Left ventricle myocardium inferior (tissue), 1 donor: ENCODE results near the gene CTNNA2. TPM values are rescaled to one million over a fixed set of nuclear protein-coding genes. Genes with fewer than 3 reads are reported as not detected.

Source experiments
- DNase-seq: peaks from one replicate; pipeline ENCODE4 v3.0.0-alpha.2; 2020
- H3K27ac ChIP-seq: fragments of 200-600 bp; replicated peaks from 2 replicates; pipeline ENCODE4 v1.8.0; 2021
- H3K27me3 ChIP-seq: fragments of 200-600 bp; 2 replicates; pipeline ENCODE4 v1.8.0; 2021; ENCODE audit warnings: low read depth
- H3K36me3 ChIP-seq: fragments of 200-600 bp; 2 replicates; pipeline ENCODE4 v1.8.0; 2021
- H3K4me1 ChIP-seq: fragments of 200-600 bp; 2 replicates; pipeline ENCODE4 v1.8.0; 2021
- H3K4me3 ChIP-seq: fragments of 200-600 bp; 2 replicates; pipeline ENCODE4 v1.8.0; 2021; ENCODE audit warnings: mild to moderate bottlenecking, moderate library complexity
- H3K9me3 ChIP-seq: fragments of 200-600 bp; replicated peaks from 2 replicates; pipeline ENCODE4 v1.8.0; 2021
- CTCF ChIP-seq: fragments of 200-600 bp; IDR thresholded peaks from 2 replicates; pipeline ENCODE4 v1.8.0; 2021; ENCODE audit warnings: antibody characterized with exemption, mild to moderate bottlenecking, borderline replicate concordance
- intact Hi-C: fragments of 100-400 bp; cut with micrococcal nuclease; formaldehyde crosslinking; loops from one replicate; pipeline ENCODE4 v1.11.0; 2022
- total RNA-seq: library from RNA; stranded (reverse); fragmentation: NEBNext Ultra II Directional; extraction: Animal tissue kit (Norgen Biotek cat#: 25700); gene quantifications from one replicate; pipeline ENCODE4 v1.2.1, GENCODE V29; 2021
- donor health status: DM: no; HTN: yes; CAD: no; lungs with severe emphysema.

CTNNA2 gene
- total RNA-seq, 1 donor from 2014 or later = not detected

GRCh38 chr2:80527119-80527518 lies 1014.3 kb downstream of the CTNNA2 start:
- intact Hi-C loops = no loop called here
- TF ChIP-seq CTCF = no peak
- H3K4me3 ChIP-seq = no peak overlapping the region
- no peaks in the 10 kb centered on the region for H3K9me3 ChIP-seq
- DNase-seq = no peak
- H3K36me3 ChIP-seq = no peaks in the 10 kb centered on the region
- no peaks in the 10 kb centered on the region for H3K27me3 ChIP-seq
- no peaks in the 10 kb centered on the region for H3K4me1 ChIP-seq
- no peak overlapping the region for H3K27ac ChIP-seq

- Histone ChIP-seq H3K27me3 (no peaks in the 10 kb centered on the region), H3K4me1 (no peaks in the 10 kb centered on the region), H3K27ac (no peak overlapping the region), H3K9me3 (no peaks in the 10 kb centered on the region), H3K4me3 (no peak overlapping the region), H3K36me3 (no peaks in the 10 kb centered on the region)
- intact Hi-C loops = no loop called here
- TF ChIP-seq CTCF = no peak
- no peak for DNase-seq
Measured at GRCh38 chr2:80529466-80530165, 1016.8 kb downstream of the CTNNA2 start.

- H3K27ac ChIP-seq = no peak overlapping the region
- TF ChIP-seq CTCF = no peak
- no peak for DNase-seq
Measured at GRCh38 chr2:80530442-80531064, 1017.7 kb downstream of the CTNNA2 start.

GRCh38 chr2:80531319-80531718 lies 1018.5 kb downstream of the CTNNA2 start:
- Histone ChIP-seq H3K4me1 (no peaks in the 10 kb centered on the region), H3K4me3 (no peak overlapping the region), H3K36me3 (no peaks in the 10 kb centered on the region), H3K27me3 (no peaks in the 10 kb centered on the region), H3K9me3 (no peaks in the 10 kb centered on the region), H3K27ac (no peak overlapping the region)
- TF ChIP-seq CTCF = no peak
- intact Hi-C loops = no loop called here
- no peak for DNase-seq

More at GRCh38 chr2:80530442-80531064, 1017.7 kb downstream of the CTNNA2 start:
- Histone ChIP-seq H3K36me3 (no peaks in the 10 kb centered on the region), H3K4me3 (no peak overlapping the region), H3K4me1 (no peaks in the 10 kb centered on the region), H3K9me3 (no peaks in the 10 kb centered on the region), H3K27me3 (no peaks in the 10 kb centered on the region)
- intact Hi-C loops = no loop called here

- Histone ChIP-seq H3K4me3 (no peak overlapping the region), H3K9me3 (no peaks in the 10 kb centered on the region), H3K36me3 (no peaks in the 10 kb centered on the region), H3K4me1 (peaks cover 5% of the 10 kb centered on the region), H3K27me3 (no peaks in the 10 kb centered on the region), H3K27ac (no peak overlapping the region)
- intact Hi-C loops = no loop called here
- no peak for TF ChIP-seq CTCF
- no peak for DNase-seq
Measured at GRCh38 chr2:80545420-80546210, 1032.8 kb downstream of the CTNNA2 start.
